Activated naive CD8-positive, alpha-beta T cell treated with anti-CD3 and anti-CD28 coated beads, Interleukin-2, amount 10 ng/mL, durations not matched to agents 7 days and 5 days (primary cell): ENCODE measurements around the gene LUZP2. TPM values are rescaled to one million over a fixed set of nuclear protein-coding genes. Genes with fewer than 3 reads are reported as not detected.

Experiments used
- ATAC-seq: fragments of 150-1000 bp; cut with Tn5 transposase; one replicate; pipeline ENCODE4 v1.10.0; 2021; ENCODE audit warnings: low read depth, moderate library complexity
- POLR2A ChIA-PET: fragments of 350-600 bp; sonication (Branson Sonifier 250); formaldehyde crosslinking; loops from one replicate; lab custom pipeline; 2021; ENCODE audit warnings: antibody characterized with exemption; lab: Charles Lee
- DNase-seq: peaks from one replicate; pipeline ENCODE4 v3.0.0; 2021
- H3K27ac Mint-ChIP-seq: one replicate; pipeline ENCODE4 v1.8.0; 2022; ENCODE audit warnings: mild to moderate bottlenecking, mixed read lengths
- H3K27me3 Mint-ChIP-seq: one replicate; pipeline ENCODE4 v1.8.0; 2022; ENCODE audit warnings: mild to moderate bottlenecking, moderate library complexity, mixed read lengths
- H3K36me3 Mint-ChIP-seq: one replicate; pipeline ENCODE4 v1.8.0; 2021; ENCODE audit warnings: mild to moderate bottlenecking, mixed read lengths
- H3K4me1 Mint-ChIP-seq: one replicate; pipeline ENCODE4 v1.8.0; 2021; ENCODE audit warnings: mixed read lengths
- H3K4me3 Mint-ChIP-seq: one replicate; pipeline ENCODE4 v1.8.0; 2022; ENCODE audit warnings: mild to moderate bottlenecking, moderate library complexity, mixed read lengths
- H3K9me3 Mint-ChIP-seq: one replicate; pipeline ENCODE4 v1.8.0; 2021; ENCODE audit warnings: mixed read lengths
- total RNA-seq, 2 experiments: library from RNA; stranded (reverse); gene quantifications; one replicate each; pipeline ENCODE4 v1.2.3, GENCODE V29; 2021

The LUZP2 gene
- total RNA-seq: not detected

- H3K36me3 Mint-ChIP-seq: no peaks in the 10 kb centered on the region
- no peak for DNase-seq
- POLR2A ChIA-PET: no interaction called here
- peaks cover 12% of the 10 kb centered on the region for H3K27me3 Mint-ChIP-seq
- no peak for ATAC-seq
- H3K27ac Mint-ChIP-seq: no peak within 1 kb of the TSS
- no peak within 1 kb of the TSS for H3K4me3 Mint-ChIP-seq
- H3K9me3 Mint-ChIP-seq: no peaks in the 10 kb centered on the region
- H3K4me1 Mint-ChIP-seq: no peaks in the 10 kb centered on the region
Measured at GRCh38 chr11:24496736-24497725, at the start of gene LUZP2. LUZP2 (plus strand) TSS chr11:24497053.

GRCh38 chr11:24453129-24453718, 43.6 kb upstream of the LUZP2 start:
- no peaks in the 10 kb centered on the region for H3K27me3 Mint-ChIP-seq
- DNase-seq: no peak
- H3K4me3 Mint-ChIP-seq: no peak overlapping the region
- no peak for ATAC-seq
- POLR2A ChIA-PET: no interaction called here
- no peaks in the 10 kb centered on the region for H3K4me1 Mint-ChIP-seq
- H3K9me3 Mint-ChIP-seq: peaks cover 8% of the 10 kb centered on the region
- H3K27ac Mint-ChIP-seq: no peak overlapping the region
- no peaks in the 10 kb centered on the region for H3K36me3 Mint-ChIP-seq

GRCh38 chr11:24457985-24458384, 38.9 kb upstream of the LUZP2 start:
- POLR2A ChIA-PET: no interaction called here
- Mint-ChIP-seq H3K27me3 (no peaks in the 10 kb centered on the region), H3K4me1 (no peaks in the 10 kb centered on the region), H3K4me3 (no peak overlapping the region), H3K27ac (no peak overlapping the region), H3K36me3 (no peaks in the 10 kb centered on the region), H3K9me3 (peaks cover 5% of the 10 kb centered on the region)
- no peak for DNase-seq
- no peak for ATAC-seq

- Mint-ChIP-seq H3K4me1 (no peaks in the 10 kb centered on the region), H3K4me3 (no peak overlapping the region), H3K36me3 (no peaks in the 10 kb centered on the region), H3K9me3 (peaks cover 1% of the 10 kb centered on the region), H3K27ac (no peak overlapping the region), H3K27me3 (no peaks in the 10 kb centered on the region)
- no peak for DNase-seq
- POLR2A ChIA-PET: no interaction called here
- ATAC-seq: no peak
Measured at GRCh38 chr11:24470431-24470830, 26.4 kb upstream of the LUZP2 start.

GRCh38 chr11:24471084-24471483, 25.8 kb upstream of the LUZP2 start:
- POLR2A ChIA-PET: no interaction called here
- no peak for DNase-seq
- H3K9me3 Mint-ChIP-seq: peaks cover 6% of the 10 kb centered on the region
- no peak overlapping the region for H3K4me3 Mint-ChIP-seq
- H3K27ac Mint-ChIP-seq: no peak overlapping the region
- H3K27me3 Mint-ChIP-seq: no peaks in the 10 kb centered on the region
- no peaks in the 10 kb centered on the region for H3K36me3 Mint-ChIP-seq
- no peaks in the 10 kb centered on the region for H3K4me1 Mint-ChIP-seq
- ATAC-seq: no peak

DNA sequence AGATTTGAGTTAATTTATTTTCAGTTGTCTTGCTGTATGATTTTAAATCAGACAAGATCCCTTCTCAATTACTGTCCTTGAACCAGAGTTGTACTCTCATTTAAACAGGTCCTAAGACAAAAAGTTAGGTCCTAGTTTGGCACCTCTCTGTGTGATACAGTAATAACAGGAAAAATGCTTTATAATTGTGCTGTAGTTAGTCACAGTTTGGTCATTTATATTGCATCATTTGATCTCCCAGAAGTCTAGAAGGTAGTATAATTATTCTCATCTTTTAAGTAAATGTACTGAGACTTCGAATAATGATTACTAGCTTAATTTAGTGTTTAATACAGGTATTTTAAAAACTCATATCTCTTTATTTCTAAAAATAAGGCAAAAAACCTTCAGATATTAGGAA, 18.1 kb upstream of the LUZP2 start:
- Mint-ChIP-seq H3K27me3 (no peaks in the 10 kb centered on the region), H3K9me3 (peaks cover 7% of the 10 kb centered on the region)

GRCh38 chr11:24489477-24489876, 7.4 kb upstream of the LUZP2 start:
- H3K27me3 Mint-ChIP-seq: no peaks in the 10 kb centered on the region
- ATAC-seq (no peak), DNase-seq (no peak)
- no peaks in the 10 kb centered on the region for H3K36me3 Mint-ChIP-seq
- POLR2A ChIA-PET: no interaction called here
- H3K27ac Mint-ChIP-seq: no peak overlapping the region
- no peaks in the 10 kb centered on the region for H3K4me1 Mint-ChIP-seq
- H3K4me3 Mint-ChIP-seq: no peak overlapping the region
- H3K9me3 Mint-ChIP-seq: peaks cover 5% of the 10 kb centered on the region

More for the DNA sequence above, 18.1 kb upstream of the LUZP2 start:
- POLR2A ChIA-PET: no interaction called here
- Mint-ChIP-seq H3K27ac (no peak overlapping the region), H3K4me3 (no peak overlapping the region), H3K36me3 (no peaks in the 10 kb centered on the region), H3K4me1 (no peaks in the 10 kb centered on the region)
- ATAC-seq: no peak
- DNase-seq: no peak

DNA sequence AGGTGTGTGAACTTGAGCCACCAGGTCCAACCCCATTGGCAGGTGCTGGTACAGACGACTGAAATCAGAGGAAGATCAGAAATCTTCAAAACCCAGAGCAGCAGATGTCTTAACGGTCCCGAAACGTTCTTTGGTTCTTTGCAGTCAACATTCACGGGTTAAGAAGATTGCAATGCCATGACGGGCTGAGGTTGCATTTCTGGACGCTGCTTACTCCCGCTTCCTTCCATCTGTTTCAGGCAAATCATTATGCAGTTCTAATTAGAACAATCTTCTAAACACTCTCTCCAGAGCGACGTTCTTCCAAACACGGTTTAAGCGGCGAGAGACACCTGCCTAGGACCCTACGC, 492 bp upstream of the LUZP2 start:
- H3K27me3 Mint-ChIP-seq: peaks cover 12% of the 10 kb centered on the region
- POLR2A ChIA-PET: no interaction called here

GRCh38 chr11:24497831-24498230, 978 bp downstream of the LUZP2 start:
- DNase-seq: no peak
- no peak for ATAC-seq
- Mint-ChIP-seq H3K4me3 (no peak overlapping the region), H3K27ac (no peak overlapping the region), H3K4me1 (no peaks in the 10 kb centered on the region), H3K9me3 (no peaks in the 10 kb centered on the region), H3K27me3 (peaks cover 12% of the 10 kb centered on the region), H3K36me3 (no peaks in the 10 kb centered on the region)
- POLR2A ChIA-PET: no interaction called here

More for the DNA sequence above, 492 bp upstream of the LUZP2 start:
- Mint-ChIP-seq H3K4me1 (no peaks in the 10 kb centered on the region), H3K4me3 (no peak overlapping the region), H3K36me3 (no peaks in the 10 kb centered on the region), H3K27ac (no peak overlapping the region), H3K9me3 (no peaks in the 10 kb centered on the region)
- DNase-seq (no peak), ATAC-seq (no peak)

- ATAC-seq: no peak
- POLR2A ChIA-PET: no interaction called here
- DNase-seq: no peak
- Mint-ChIP-seq H3K27ac (no peak overlapping the region), H3K4me3 (no peak overlapping the region), H3K27me3 (peaks cover 4% of the 10 kb centered on the region), H3K9me3 (peaks cover 2% of the 10 kb centered on the region), H3K4me1 (no peaks in the 10 kb centered on the region), H3K36me3 (no peaks in the 10 kb centered on the region)
Measured at GRCh38 chr11:24502425-24502824, 5.6 kb downstream of the LUZP2 start.

DNA sequence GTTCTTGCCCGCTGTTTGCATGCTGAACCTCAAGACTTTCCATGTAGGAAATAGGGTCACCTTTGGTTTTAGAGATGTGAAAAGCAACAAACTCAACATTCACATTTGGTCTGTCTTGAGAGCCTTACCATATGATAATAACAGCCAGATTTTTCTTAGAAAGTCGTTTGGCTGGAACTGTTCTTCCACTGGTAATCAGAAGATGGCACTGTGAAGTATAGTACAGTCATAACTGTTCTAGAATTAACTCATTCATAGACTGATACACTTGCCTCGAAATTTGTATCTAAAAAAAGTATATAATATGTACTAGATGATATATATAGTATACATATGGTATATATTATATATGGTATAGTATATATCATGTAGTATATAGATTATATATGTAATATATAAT, 12.3 kb downstream of the LUZP2 start:
- Mint-ChIP-seq H3K27me3 (no peaks in the 10 kb centered on the region), H3K36me3 (no peaks in the 10 kb centered on the region), H3K27ac (no peak overlapping the region), H3K4me3 (no peak overlapping the region), H3K4me1 (no peaks in the 10 kb centered on the region), H3K9me3 (peaks cover 2% of the 10 kb centered on the region)
- POLR2A ChIA-PET: no interaction called here
- DNase-seq (no peak), ATAC-seq (no peak)

GRCh38 chr11:24511511-24511910, 14.7 kb downstream of the LUZP2 start:
- H3K27me3 Mint-ChIP-seq: no peaks in the 10 kb centered on the region
- POLR2A ChIA-PET: no interaction called here
- ATAC-seq (no peak), DNase-seq (no peak)
- no peak overlapping the region for H3K4me3 Mint-ChIP-seq
- H3K9me3 Mint-ChIP-seq: no peaks in the 10 kb centered on the region
- H3K4me1 Mint-ChIP-seq: no peaks in the 10 kb centered on the region
- no peak overlapping the region for H3K27ac Mint-ChIP-seq
- H3K36me3 Mint-ChIP-seq: no peaks in the 10 kb centered on the region

DNA sequence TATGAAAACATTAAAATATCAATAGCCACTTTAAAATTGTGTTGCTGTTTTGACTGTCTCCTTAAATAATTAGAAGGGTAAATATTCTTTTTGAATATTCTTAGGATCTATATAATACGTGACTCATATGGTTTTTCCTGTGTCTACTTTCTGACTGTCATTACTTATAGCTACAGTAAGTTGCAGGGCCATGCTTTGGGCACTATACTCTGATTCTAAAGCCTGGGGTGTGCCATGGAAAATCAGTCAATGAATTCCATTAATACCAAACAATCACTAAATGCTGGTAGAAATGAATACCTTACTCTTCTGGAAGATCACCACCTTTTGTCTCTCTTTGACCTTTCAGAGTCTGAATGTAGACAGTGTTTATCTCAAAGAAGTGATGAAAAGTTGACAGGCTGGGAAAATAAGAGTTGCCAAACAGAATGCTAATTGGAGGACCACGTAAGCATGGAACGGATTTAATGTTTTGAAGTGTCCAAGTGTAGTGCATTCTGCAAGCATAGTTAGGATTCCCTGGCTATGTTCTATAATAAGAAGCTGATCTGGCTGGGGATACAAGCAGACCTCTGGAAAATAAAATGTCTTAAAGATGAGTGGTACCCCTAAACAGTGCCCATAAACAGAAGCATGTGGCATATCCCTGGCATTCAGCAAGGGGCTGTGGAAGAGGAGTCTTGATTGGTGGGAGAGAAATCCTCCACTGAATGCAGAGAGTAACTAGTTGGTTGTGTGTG, 16.8 kb downstream of the LUZP2 start:
- Mint-ChIP-seq H3K27ac (no peak overlapping the region), H3K27me3 (no peaks in the 10 kb centered on the region), H3K36me3 (no peaks in the 10 kb centered on the region), H3K9me3 (no peaks in the 10 kb centered on the region), H3K4me3 (no peak overlapping the region), H3K4me1 (no peaks in the 10 kb centered on the region)
- no peak for DNase-seq
- no peak for ATAC-seq
- POLR2A ChIA-PET: no interaction called here
